ENCODE measurements around the gene JAKMIP2. TPM values are rescaled to one million over a fixed set of nuclear protein-coding genes. Genes with fewer than 3 reads are reported as not detected.

JAKMIP2 gene
- total RNA-seq, 2 experiments from 2014 or later: 1.3 to 1.9 TPM

DNA sequence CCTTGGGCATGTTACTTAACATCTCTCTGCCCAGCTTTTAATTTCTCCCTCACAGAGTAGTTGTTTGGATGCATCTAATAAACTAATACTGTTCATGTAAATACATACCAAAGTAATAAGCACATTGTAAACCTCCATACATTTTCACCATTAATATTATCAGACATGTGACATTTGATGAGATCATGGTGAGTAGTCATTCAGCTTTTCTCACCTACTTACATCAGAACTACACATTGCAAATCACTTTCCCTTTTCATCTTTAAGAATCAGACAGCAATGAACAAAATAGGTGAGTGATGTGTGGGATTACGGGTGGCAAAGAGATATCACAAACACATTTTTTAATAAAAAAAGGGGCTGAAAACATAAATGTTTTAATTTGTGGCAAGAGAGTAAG is 89.3 kb downstream of the JAKMIP2 start:
- no peaks in the 10 kb centered on the region for H3K27me3 Mint-ChIP-seq
- no peak for DNase-seq
- H3K27ac Mint-ChIP-seq: no peak overlapping the region
- H3K4me1 Mint-ChIP-seq: no peaks in the 10 kb centered on the region
- CTCF ChIA-PET: interaction anchor here (1.2 kb wide), 1 partner anchor 116 kb away, joined by 4 read pairs; no protein-coding TSS in a partner anchor
- POLR2A ChIA-PET: no interaction called here
- peaks cover 14% of the 10 kb centered on the region for H3K9me3 Mint-ChIP-seq
- H3K36me3 Mint-ChIP-seq (ENCODE audit: low read depth): no peaks in the 10 kb centered on the region
- H3K4me3 Mint-ChIP-seq: no peak overlapping the region

DNA sequence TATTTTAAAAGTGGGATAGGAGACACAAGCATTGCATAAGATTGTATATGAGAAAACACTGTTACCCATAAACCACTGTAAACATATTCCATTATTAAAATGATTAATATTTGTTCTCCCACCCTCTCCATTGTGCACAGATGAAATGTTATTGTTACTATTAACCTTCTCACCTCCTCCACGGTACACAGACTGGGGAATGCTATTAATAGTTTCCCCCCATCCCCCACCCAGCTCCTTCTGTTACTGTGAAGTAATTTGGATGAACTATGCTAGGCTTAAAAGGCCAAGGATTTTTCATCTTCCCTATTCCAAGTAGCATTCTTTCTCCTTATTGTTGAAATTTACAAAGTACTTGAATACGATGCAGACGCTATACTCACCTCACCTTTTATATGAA is 91.4 kb downstream of the JAKMIP2 start:
- no peak overlapping the region for H3K4me3 Mint-ChIP-seq
- no peak for DNase-seq
- H3K9me3 Mint-ChIP-seq: peaks cover 2% of the 10 kb centered on the region
- CTCF ChIA-PET: no interaction called here
- H3K4me1 Mint-ChIP-seq: no peaks in the 10 kb centered on the region
- H3K36me3 Mint-ChIP-seq (ENCODE audit: low read depth): no peaks in the 10 kb centered on the region
- no peaks in the 10 kb centered on the region for H3K27me3 Mint-ChIP-seq
- POLR2A ChIA-PET: no interaction called here
- no peak overlapping the region for H3K27ac Mint-ChIP-seq

DNA sequence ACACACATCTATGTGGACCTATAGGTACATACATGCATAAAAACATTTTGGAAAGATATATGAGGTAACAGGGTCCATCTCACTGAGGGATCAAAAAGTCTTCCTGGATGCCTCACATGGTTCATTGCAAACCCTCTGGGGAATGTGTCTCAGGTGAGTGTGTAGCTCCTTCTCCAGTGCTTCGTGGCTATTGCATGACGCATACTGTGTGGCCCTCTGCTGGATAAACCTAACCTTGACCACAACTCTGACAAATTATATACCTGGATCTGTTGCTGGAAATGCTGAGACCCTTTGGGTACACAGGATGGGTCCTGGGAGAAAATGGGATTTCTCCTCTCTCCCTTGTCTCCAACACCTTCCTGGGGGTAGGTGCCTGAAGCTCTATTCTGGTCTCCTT is 91.9 kb downstream of the JAKMIP2 start:
- no peak overlapping the region for H3K4me3 Mint-ChIP-seq
- no peak for DNase-seq
- ChIA-PET CTCF (no interaction called here), POLR2A (no interaction called here)
- H3K27me3 Mint-ChIP-seq: no peaks in the 10 kb centered on the region
- no peaks in the 10 kb centered on the region for H3K36me3 Mint-ChIP-seq (ENCODE audit: low read depth)
- H3K27ac Mint-ChIP-seq: no peak overlapping the region
- H3K9me3 Mint-ChIP-seq: peaks cover 2% of the 10 kb centered on the region
- H3K4me1 Mint-ChIP-seq: no peaks in the 10 kb centered on the region

GRCh38 chr5:147689426-147689825 is 93.1 kb downstream of the JAKMIP2 start:
- no peaks in the 10 kb centered on the region for H3K9me3 Mint-ChIP-seq
- CTCF ChIA-PET: no interaction called here

GRCh38 chr5:147688656-147689356 is 93.7 kb downstream of the JAKMIP2 start:
- CTCF ChIA-PET: no interaction called here
- no peaks in the 10 kb centered on the region for H3K36me3 Mint-ChIP-seq (ENCODE audit: low read depth)
- H3K4me1 Mint-ChIP-seq: no peaks in the 10 kb centered on the region
- DNase-seq: no peak
- no peaks in the 10 kb centered on the region for H3K27me3 Mint-ChIP-seq
- POLR2A ChIA-PET: no interaction called here
- H3K9me3 Mint-ChIP-seq: no peaks in the 10 kb centered on the region
- no peak overlapping the region for H3K4me3 Mint-ChIP-seq
- H3K27ac Mint-ChIP-seq: no peak overlapping the region

More at GRCh38 chr5:147689426-147689825, 93.1 kb downstream of the JAKMIP2 start:
- H3K4me1 Mint-ChIP-seq: no peaks in the 10 kb centered on the region
- H3K27me3 Mint-ChIP-seq: no peaks in the 10 kb centered on the region
- no peak for DNase-seq
- H3K27ac Mint-ChIP-seq: no peak overlapping the region
- no peaks in the 10 kb centered on the region for H3K36me3 Mint-ChIP-seq (ENCODE audit: low read depth)
- H3K4me3 Mint-ChIP-seq: no peak overlapping the region
- POLR2A ChIA-PET: no interaction called here

DNA sequence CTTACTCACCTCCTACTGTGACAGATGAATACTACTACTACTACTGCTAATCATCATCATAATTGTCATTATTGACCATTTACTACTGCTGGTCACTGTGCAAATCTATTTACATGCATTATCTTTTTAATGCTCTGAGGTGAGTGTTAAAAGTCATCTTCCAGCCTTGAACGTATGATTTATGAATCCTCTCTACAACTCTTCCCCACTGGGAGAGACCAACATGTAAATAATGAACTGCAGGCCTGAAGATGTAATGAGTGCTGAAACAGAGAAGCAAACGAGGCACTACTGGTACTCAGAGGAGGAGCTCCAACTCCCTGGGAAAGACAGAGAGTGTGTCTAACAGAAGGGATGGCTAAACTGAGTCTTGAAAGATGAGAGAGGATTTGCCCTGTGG is 95.4 kb downstream of the JAKMIP2 start:
- ChIA-PET POLR2A (no interaction called here), CTCF (no interaction called here)
- H3K9me3 Mint-ChIP-seq: no peaks in the 10 kb centered on the region
- no peak overlapping the region for H3K4me3 Mint-ChIP-seq
- DNase-seq: no peak
- H3K27me3 Mint-ChIP-seq: no peaks in the 10 kb centered on the region
- no peak overlapping the region for H3K27ac Mint-ChIP-seq
- no peaks in the 10 kb centered on the region for H3K4me1 Mint-ChIP-seq
- H3K36me3 Mint-ChIP-seq (ENCODE audit: low read depth): no peaks in the 10 kb centered on the region

DNA sequence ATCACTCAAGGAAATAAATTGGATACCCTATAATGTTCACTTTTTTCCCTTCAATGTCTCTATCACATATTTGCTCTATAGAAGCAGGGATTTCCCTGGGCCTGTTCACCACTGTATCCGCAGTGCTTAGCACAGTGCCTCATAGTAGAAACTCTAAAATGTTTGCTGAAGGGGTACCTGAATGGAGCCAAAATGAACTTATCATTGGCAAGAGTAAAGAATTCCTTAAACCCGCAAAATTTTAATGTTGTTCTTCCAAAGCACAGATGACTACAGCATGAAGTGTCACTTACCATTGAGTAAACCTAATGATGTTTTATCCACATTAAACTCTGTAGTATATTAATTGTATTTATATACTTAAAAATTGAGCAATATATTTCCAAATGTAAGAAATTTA is 96.1 kb downstream of the JAKMIP2 start:
- no peak for DNase-seq
- H3K36me3 Mint-ChIP-seq (ENCODE audit: low read depth): no peaks in the 10 kb centered on the region
- H3K27me3 Mint-ChIP-seq: no peaks in the 10 kb centered on the region
- H3K9me3 Mint-ChIP-seq: no peaks in the 10 kb centered on the region
- no peak overlapping the region for H3K27ac Mint-ChIP-seq
- CTCF ChIA-PET: no interaction called here
- H3K4me3 Mint-ChIP-seq: no peak overlapping the region
- H3K4me1 Mint-ChIP-seq: no peaks in the 10 kb centered on the region
- POLR2A ChIA-PET: no interaction called here

GRCh38 chr5:147685993-147686392 is 96.5 kb downstream of the JAKMIP2 start:
- Mint-ChIP-seq H3K4me3 (no peak overlapping the region), H3K4me1 (no peaks in the 10 kb centered on the region), H3K9me3 (no peaks in the 10 kb centered on the region), H3K36me3 (ENCODE audit: low read depth) (no peaks in the 10 kb centered on the region), H3K27me3 (no peaks in the 10 kb centered on the region), H3K27ac (no peak overlapping the region)
- no peak for DNase-seq
- ChIA-PET POLR2A (no interaction called here), CTCF (no interaction called here)

DNA sequence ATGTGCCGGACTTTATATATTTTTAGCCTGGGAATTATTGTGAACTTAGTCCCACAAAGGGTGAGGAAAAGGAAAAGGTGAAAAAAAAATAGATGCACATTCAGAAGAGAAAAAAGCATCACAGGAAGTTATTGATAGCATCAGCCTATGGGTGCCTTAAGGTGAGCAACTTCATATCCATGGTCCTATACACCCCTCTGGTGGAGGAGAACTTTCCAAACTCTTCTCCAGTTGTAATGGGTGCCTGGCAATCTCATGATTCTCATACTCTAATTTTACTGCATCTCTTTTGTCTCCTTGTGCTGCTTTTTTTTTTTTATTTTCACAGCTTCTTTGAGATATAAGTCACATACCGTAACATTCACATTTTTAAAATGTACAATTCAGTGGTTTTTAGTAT is 107.4 kb downstream of the JAKMIP2 start:
- H3K27me3 Mint-ChIP-seq: no peaks in the 10 kb centered on the region
- no peaks in the 10 kb centered on the region for H3K9me3 Mint-ChIP-seq
- ChIA-PET POLR2A (no interaction called here), CTCF (interaction anchor here (0.7 kb wide), 1 partner anchor 27 kb away, joined by 4 read pairs; no protein-coding TSS in a partner anchor)
- no peak for DNase-seq
- no peak overlapping the region for H3K4me3 Mint-ChIP-seq
- no peaks in the 10 kb centered on the region for H3K4me1 Mint-ChIP-seq
- H3K36me3 Mint-ChIP-seq (ENCODE audit: low read depth): no peaks in the 10 kb centered on the region
- no peak overlapping the region for H3K27ac Mint-ChIP-seq

- Mint-ChIP-seq H3K4me3 (no peak overlapping the region), H3K36me3 (ENCODE audit: low read depth) (no peaks in the 10 kb centered on the region), H3K4me1 (no peaks in the 10 kb centered on the region), H3K27ac (no peak overlapping the region), H3K27me3 (no peaks in the 10 kb centered on the region), H3K9me3 (no peaks in the 10 kb centered on the region)
- ChIA-PET POLR2A (no interaction called here), CTCF (no interaction called here)
- DNase-seq: no peak
Observed at GRCh38 chr5:147674411-147674810, 108.1 kb downstream of the JAKMIP2 start.

DNA sequence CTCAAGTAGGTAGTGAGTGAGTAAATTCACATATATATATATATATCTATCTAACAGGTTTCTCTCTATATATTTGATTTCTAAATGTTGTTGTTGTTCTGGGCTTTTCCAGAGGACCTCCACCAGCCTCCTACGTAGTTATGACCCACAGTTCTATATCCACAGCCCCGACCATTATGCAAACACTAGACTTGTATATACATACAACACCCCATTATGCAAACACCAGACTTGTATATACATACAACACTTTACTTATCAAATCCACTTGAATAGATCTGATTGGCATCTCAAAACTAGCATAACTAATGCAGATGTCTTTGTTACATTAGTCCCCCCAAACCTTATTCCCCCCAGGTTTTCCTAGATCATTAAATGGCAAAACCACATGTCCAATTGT is 108.7 kb downstream of the JAKMIP2 start:
- no peak overlapping the region for H3K4me3 Mint-ChIP-seq
- no peaks in the 10 kb centered on the region for H3K4me1 Mint-ChIP-seq
- H3K36me3 Mint-ChIP-seq (ENCODE audit: low read depth): no peaks in the 10 kb centered on the region
- DNase-seq: no peak
- H3K27ac Mint-ChIP-seq: no peak overlapping the region
- ChIA-PET CTCF (no interaction called here), POLR2A (no interaction called here)
- H3K9me3 Mint-ChIP-seq: no peaks in the 10 kb centered on the region
- H3K27me3 Mint-ChIP-seq: no peaks in the 10 kb centered on the region

DNA sequence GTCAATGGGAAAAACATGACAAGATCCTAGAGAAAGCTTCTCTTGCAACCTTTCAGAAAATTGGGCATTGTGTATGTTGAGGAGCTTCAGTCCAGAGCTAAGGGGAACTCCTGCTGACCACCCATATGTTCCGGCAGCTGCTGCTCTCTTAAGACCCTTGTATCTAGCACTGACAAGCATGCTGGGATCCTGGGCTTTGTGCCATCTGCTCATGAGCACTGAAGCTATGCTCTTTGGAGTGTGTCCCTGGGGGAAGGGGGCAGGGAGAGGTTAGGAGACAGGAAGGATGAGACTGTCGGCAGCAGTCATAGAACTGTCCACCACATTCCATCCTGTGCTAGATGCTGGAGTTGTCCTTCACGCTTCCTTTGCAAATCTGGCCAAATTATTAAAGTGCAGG is 109.3 kb downstream of the JAKMIP2 start:
- CTCF ChIA-PET: no interaction called here

GRCh38 chr5:147671365-147671764 is 111.2 kb downstream of the JAKMIP2 start:
- Mint-ChIP-seq H3K4me3 (no peak overlapping the region), H3K4me1 (no peaks in the 10 kb centered on the region)

More for the DNA sequence above, 109.3 kb downstream of the JAKMIP2 start:
- Mint-ChIP-seq H3K9me3 (no peaks in the 10 kb centered on the region), H3K36me3 (ENCODE audit: low read depth) (no peaks in the 10 kb centered on the region), H3K27me3 (no peaks in the 10 kb centered on the region), H3K27ac (no peak overlapping the region), H3K4me3 (no peak overlapping the region), H3K4me1 (no peaks in the 10 kb centered on the region)
- DNase-seq: no peak
- POLR2A ChIA-PET: no interaction called here

GRCh38 chr5:147670815-147671214 is 111.7 kb downstream of the JAKMIP2 start:
- no peaks in the 10 kb centered on the region for H3K27me3 Mint-ChIP-seq
- H3K4me3 Mint-ChIP-seq: no peak overlapping the region
- no peaks in the 10 kb centered on the region for H3K9me3 Mint-ChIP-seq
- no peak for DNase-seq
- H3K27ac Mint-ChIP-seq: no peak overlapping the region
- H3K4me1 Mint-ChIP-seq: no peaks in the 10 kb centered on the region
- CTCF ChIA-PET: no interaction called here
- POLR2A ChIA-PET: no interaction called here
- H3K36me3 Mint-ChIP-seq (ENCODE audit: low read depth): no peaks in the 10 kb centered on the region

More at GRCh38 chr5:147671365-147671764, 111.2 kb downstream of the JAKMIP2 start:
- H3K27me3 Mint-ChIP-seq: no peaks in the 10 kb centered on the region
- no peaks in the 10 kb centered on the region for H3K9me3 Mint-ChIP-seq
- H3K36me3 Mint-ChIP-seq (ENCODE audit: low read depth): no peaks in the 10 kb centered on the region
- no peak for DNase-seq
- ChIA-PET CTCF (no interaction called here), POLR2A (no interaction called here)
- no peak overlapping the region for H3K27ac Mint-ChIP-seq

Measured in activated CD4-positive, alpha-beta memory T cell treated with anti-CD3 and anti-CD28 coated beads, Interleukin-2, amount 10 ng/mL, durations not matched to agents 7 days and 5 days (primary cell).